ENCODE measurements around the gene TMEM131L.

Gene TMEM131L

GRCh38 chr4:153476829-153477574 is 10.8 kb downstream of the TMEM131L start:
- no peak for DNase-seq

- peak; percentile 7 for DNase-seq
Measured at GRCh38 chr4:153479101-153479500, 12.9 kb downstream of the TMEM131L start.

- DNase-seq, result no peak
Measured at GRCh38 chr4:153480704-153481103, 14.5 kb downstream of the TMEM131L start.

- no peak for DNase-seq
Measured at GRCh38 chr4:153481478-153481877, 15.3 kb downstream of the TMEM131L start.

GRCh38 chr4:153483432-153484418 is 17.6 kb downstream of the TMEM131L start:
- no peak for DNase-seq

- no peak for DNase-seq
Measured at GRCh38 chr4:153485359-153485758, 19.2 kb downstream of the TMEM131L start.

GRCh38 chr4:153485860-153486259 is 19.7 kb downstream of the TMEM131L start:
- peak; percentile 91 for DNase-seq

- DNase-seq, result peak; percentile 60
Measured at GRCh38 chr4:153486281-153487151, 20.4 kb downstream of the TMEM131L start.

- no peak for DNase-seq
Measured at GRCh38 chr4:153488006-153488891, 22.1 kb downstream of the TMEM131L start.

- peak; percentile 95 for DNase-seq
Measured at GRCh38 chr4:153489856-153490558, 23.8 kb downstream of the TMEM131L start.

GRCh38 chr4:153490985-153491483 is 24.9 kb downstream of the TMEM131L start:
- no peak for DNase-seq

- DNase-seq, result no peak
Measured at GRCh38 chr4:153494562-153494961, 28.4 kb downstream of the TMEM131L start.

- DNase-seq, result no peak
Measured at GRCh38 chr4:153495480-153496193, 29.5 kb downstream of the TMEM131L start.

GRCh38 chr4:153497091-153497531 is 31.0 kb downstream of the TMEM131L start:
- no peak for DNase-seq

- DNase-seq, result no peak
Measured at GRCh38 chr4:153497988-153498967, 32.1 kb downstream of the TMEM131L start.

- DNase-seq, result no peak
Measured at GRCh38 chr4:153499005-153499404, 32.8 kb downstream of the TMEM131L start.

GRCh38 chr4:153501578-153501977 is 35.4 kb downstream of the TMEM131L start:
- DNase-seq, result no peak

- DNase-seq, result no peak
Measured at GRCh38 chr4:153502584-153502983, 36.4 kb downstream of the TMEM131L start.
